ENCODE data around the gene FASTKD1. TPM values are rescaled to one million over a fixed set of nuclear protein-coding genes. Genes with fewer than 3 reads are reported as not detected.
"Not testable (repeated sequence)": the region's sequence is repeated elsewhere in the genome, so short reads cannot be mapped to it uniquely, and the experiment has no call there.

Gene FASTKD1
- total RNA-seq, 2 experiments from 2014 or later: 35.4 to 36.2 TPM

DNA sequence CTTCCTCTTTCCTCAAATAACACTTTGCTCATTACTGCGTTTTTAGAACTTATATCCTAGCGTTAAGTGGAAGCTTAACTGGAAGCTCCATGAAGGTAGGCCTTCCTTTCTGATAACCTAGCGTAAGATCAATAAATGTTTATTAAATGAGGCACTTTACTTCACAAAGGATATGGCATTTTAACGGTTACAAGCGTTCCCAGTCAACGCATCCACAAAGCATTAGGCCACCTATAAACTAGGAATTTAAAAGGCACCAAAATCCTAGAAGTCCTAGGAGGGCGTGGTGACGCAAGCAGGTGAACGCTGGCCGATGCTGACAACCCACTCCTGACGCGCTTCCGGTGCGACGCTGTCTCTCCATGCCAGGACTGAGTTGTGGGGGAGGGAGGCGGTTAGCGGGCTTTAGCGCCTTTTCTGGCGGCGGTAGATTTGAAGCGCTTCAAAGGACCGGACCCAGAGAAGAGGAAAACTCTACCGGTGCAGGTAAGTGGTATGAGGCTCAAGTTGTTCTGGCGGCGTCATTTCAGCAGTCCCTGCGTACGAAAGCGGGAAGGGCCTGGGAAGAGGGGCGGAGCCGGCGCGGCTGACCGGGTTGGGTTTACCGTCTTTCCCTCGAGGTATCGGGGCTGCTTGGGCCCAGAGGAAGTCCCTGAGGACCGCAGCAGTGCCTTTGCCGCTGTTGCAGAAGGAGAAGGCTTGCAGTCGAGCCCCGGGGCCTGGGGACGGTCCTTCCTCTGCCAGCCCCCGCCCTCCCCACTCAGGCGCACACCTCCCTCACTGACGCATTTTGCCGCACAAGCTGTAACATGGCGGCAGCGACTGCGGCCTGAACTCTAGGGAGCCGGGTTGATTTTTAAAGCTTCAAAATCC, 10.6 kb upstream of the FASTKD1 start, which contains the start of gene PPIG:
Gene PPIG (plus strand): TSS at position 347 of the 873 bp plus-strand sequence. CDS start 19,691 bp downstream, outside the sequence.
- ChIA-PET CTCF (interaction anchor here (0.5 to 2.1 kb wide), 4 partner anchors 11 to 242 kb away, joined by 3 to 13 read pairs (median 3); partner anchors contain the start of gene FASTKD1), POLR2A (interaction anchor here (0.6 to 4.5 kb wide), 19 partner anchors 11 to 457 kb away, joined by 3 to 62 read pairs (median 5); partner anchors contain the start of genes BBS5, CFAP210, FASTKD1 and METTL5)
- peak within 1 kb of the TSS; percentile 100 for H3K27ac Mint-ChIP-seq
- H3K9me3 Mint-ChIP-seq: peaks cover 13% of the 10 kb centered on the region
- peaks cover 31% of the 10 kb centered on the region for H3K4me1 Mint-ChIP-seq
- H3K36me3 Mint-ChIP-seq (ENCODE audit: low read depth): peaks cover 33% of the 10 kb centered on the region
- DNase-seq: peak; percentile 89
- H3K4me3 Mint-ChIP-seq: peak within 1 kb of the TSS; percentile 99
- H3K27me3 Mint-ChIP-seq: no peaks in the 10 kb centered on the region

DNA sequence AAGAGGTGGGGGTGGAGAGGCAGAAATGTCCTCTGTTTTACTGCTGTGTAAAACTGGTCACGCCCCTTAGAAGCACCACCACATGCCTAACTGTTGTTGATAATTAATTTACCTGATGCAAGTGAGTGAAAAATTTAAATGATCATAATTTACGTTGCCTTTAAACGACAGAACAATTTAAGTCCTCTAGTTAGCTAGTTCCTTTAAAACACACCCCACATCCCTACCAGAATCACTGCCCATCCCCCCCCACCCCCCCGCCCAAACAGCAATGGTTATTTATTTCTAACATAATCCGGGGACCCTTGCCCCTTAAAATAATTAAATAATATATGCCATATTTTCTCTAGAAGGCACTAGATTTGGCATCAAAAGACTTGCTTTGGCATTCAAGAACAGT, 9.9 kb upstream of the FASTKD1 start:
- Mint-ChIP-seq H3K4me1 (peaks cover 27% of the 10 kb centered on the region), H3K27me3 (peaks cover 5% of the 10 kb centered on the region), H3K4me3 (no peak overlapping the region), H3K9me3 (peaks cover 13% of the 10 kb centered on the region), H3K27ac (peak overlapping the region; percentile 100), H3K36me3 (ENCODE audit: low read depth) (peaks cover 29% of the 10 kb centered on the region)
- no peak for DNase-seq
- CTCF ChIA-PET: interaction anchor here (2.1 kb wide), 1 partner anchor 10 kb away, joined by 13 read pairs; the partner anchor contains the start of gene FASTKD1
- POLR2A ChIA-PET: interaction anchor here (2.2 to 4.5 kb wide), 3 partner anchors 11 to 111 kb away, joined by 7 to 62 read pairs (median 11); partner anchors contain the start of genes CFAP210, FASTKD1 and PHOSPHO2

- peaks cover 26% of the 10 kb centered on the region for H3K36me3 Mint-ChIP-seq (ENCODE audit: low read depth)
- peaks cover 27% of the 10 kb centered on the region for H3K4me1 Mint-ChIP-seq
- H3K27ac Mint-ChIP-seq, DNase-seq, H3K27me3 Mint-ChIP-seq: not testable (repeated sequence)
- ChIA-PET CTCF (interaction anchor here (0.5 kb wide), 1 partner anchor 290 kb away, joined by 3 read pairs; no protein-coding TSS in a partner anchor), POLR2A (interaction anchor here (1.5 to 4.5 kb wide), 3 partner anchors 10 to 245 kb away, joined by 3 to 62 read pairs (median 7); partner anchors contain the start of genes FASTKD1 and UBR3)
- peaks cover 13% of the 10 kb centered on the region for H3K9me3 Mint-ChIP-seq
- H3K4me3 Mint-ChIP-seq: peak overlapping the region; percentile 17
Measured at GRCh38 chr2:169582552-169583266, 9.0 kb upstream of the FASTKD1 start.

GRCh38 chr2:169579044-169579443, 5.4 kb upstream of the FASTKD1 start:
- no peak overlapping the region for H3K27ac Mint-ChIP-seq
- no peak for DNase-seq
- no peak overlapping the region for H3K4me3 Mint-ChIP-seq
- H3K27me3 Mint-ChIP-seq: peaks cover 8% of the 10 kb centered on the region
- peaks cover 13% of the 10 kb centered on the region for H3K36me3 Mint-ChIP-seq (ENCODE audit: low read depth)
- H3K4me1 Mint-ChIP-seq: peaks cover 4% of the 10 kb centered on the region
- POLR2A ChIA-PET: no interaction called here
- peaks cover 11% of the 10 kb centered on the region for H3K9me3 Mint-ChIP-seq
- CTCF ChIA-PET: interaction anchor here (0.6 kb wide), 1 partner anchor 271 kb away, joined by 3 read pairs; no protein-coding TSS in a partner anchor

DNA sequence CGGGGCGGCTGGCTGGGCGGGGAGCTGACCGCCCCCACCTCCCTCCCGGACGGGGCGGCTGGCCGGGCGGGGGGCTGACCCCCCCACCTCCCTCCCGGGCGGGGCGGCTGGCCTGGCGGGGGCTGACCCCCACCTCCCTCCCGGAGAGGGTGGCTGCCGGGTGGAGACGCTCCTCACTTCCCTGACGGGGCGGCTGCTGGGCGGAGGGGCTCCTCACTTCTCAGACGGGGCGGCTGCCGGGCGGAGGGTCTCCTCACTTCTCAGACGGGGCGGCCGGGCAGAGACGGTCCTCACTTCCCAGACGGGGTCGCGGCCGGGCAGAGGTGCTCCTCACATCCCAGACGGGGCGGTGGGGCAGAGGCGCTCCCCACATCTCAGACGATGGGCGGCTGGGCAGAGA, 1.6 kb upstream of the FASTKD1 start:
- H3K9me3 Mint-ChIP-seq, CTCF ChIA-PET, POLR2A ChIA-PET, H3K27me3 Mint-ChIP-seq, H3K4me3 Mint-ChIP-seq, H3K27ac Mint-ChIP-seq, DNase-seq: not testable (repeated sequence)
- Mint-ChIP-seq H3K4me1 (peaks cover 23% of the 10 kb centered on the region), H3K36me3 (ENCODE audit: low read depth) (peaks cover 12% of the 10 kb centered on the region)

GRCh38 chr2:169574539-169574938, 874 bp upstream of the FASTKD1 start:
- peaks cover 18% of the 10 kb centered on the region for H3K36me3 Mint-ChIP-seq (ENCODE audit: low read depth)
- DNase-seq, H3K27me3 Mint-ChIP-seq, H3K9me3 Mint-ChIP-seq, H3K27ac Mint-ChIP-seq, CTCF ChIA-PET: not testable (repeated sequence)
- peaks cover 29% of the 10 kb centered on the region for H3K4me1 Mint-ChIP-seq
- POLR2A ChIA-PET: interaction anchor here (3.6 kb wide), 1 partner anchor 11 kb away, joined by 62 read pairs; the partner anchor contains the start of gene PPIG
- peak overlapping the region; percentile 39 for H3K4me3 Mint-ChIP-seq

- Mint-ChIP-seq H3K9me3 (no peaks in the 10 kb centered on the region), H3K4me1 (peaks cover 31% of the 10 kb centered on the region), H3K4me3 (peak overlapping the region; percentile 92), H3K27ac (peak overlapping the region; percentile 74), H3K27me3 (peaks cover 6% of the 10 kb centered on the region), H3K36me3 (ENCODE audit: low read depth) (peaks cover 18% of the 10 kb centered on the region)
- ChIA-PET POLR2A (interaction anchor here (1.1 to 3.6 kb wide), 4 partner anchors 11 to 111 kb away, joined by 3 to 62 read pairs (median 4); partner anchors contain the start of genes BBS5 and PPIG), CTCF (interaction anchor here (2.3 kb wide), 1 partner anchor 10 kb away, joined by 13 read pairs; the partner anchor contains the start of gene PPIG)
- no peak for DNase-seq
Measured at GRCh38 chr2:169573974-169574299, 272 bp upstream of the FASTKD1 start.

- Mint-ChIP-seq H3K4me1 (peaks cover 31% of the 10 kb centered on the region), H3K27me3 (peaks cover 3% of the 10 kb centered on the region), H3K36me3 (ENCODE audit: low read depth) (peaks cover 18% of the 10 kb centered on the region), H3K4me3 (peak overlapping the region; percentile 92), H3K9me3 (no peaks in the 10 kb centered on the region), H3K27ac (peak overlapping the region; percentile 74)
- ChIA-PET CTCF (interaction anchor here (0.6 to 2.3 kb wide), 6 partner anchors 12 to 305 kb away, joined by 3 to 13 read pairs (median 4); partner anchors contain the start of gene PPIG), POLR2A (interaction anchor here (0.8 to 3.6 kb wide), 11 partner anchors 9 to 255 kb away, joined by 3 to 62 read pairs (median 3); partner anchors contain the start of genes BBS5 and PPIG)
- DNase-seq: no peak
Measured at GRCh38 chr2:169572821-169573159, 875 bp downstream of the FASTKD1 start.

GRCh38 chr2:169572189-169572588, 1.5 kb downstream of the FASTKD1 start:
- no peaks in the 10 kb centered on the region for H3K9me3 Mint-ChIP-seq
- peaks cover 22% of the 10 kb centered on the region for H3K36me3 Mint-ChIP-seq (ENCODE audit: low read depth)
- POLR2A ChIA-PET: interaction anchor here (0.8 to 3.6 kb wide), 3 partner anchors 13 to 256 kb away, joined by 3 to 62 read pairs (median 5); partner anchors contain the start of gene PPIG
- DNase-seq: no peak
- CTCF ChIA-PET: interaction anchor here (1.0 to 2.3 kb wide), 4 partner anchors 10 to 200 kb away, joined by 3 to 13 read pairs (median 4); partner anchors contain the start of gene PPIG
- H3K27me3 Mint-ChIP-seq: no peaks in the 10 kb centered on the region
- H3K27ac Mint-ChIP-seq: no peak overlapping the region
- H3K4me3 Mint-ChIP-seq: no peak overlapping the region
- H3K4me1 Mint-ChIP-seq: peaks cover 31% of the 10 kb centered on the region

- POLR2A ChIA-PET: interaction anchor here (1.2 to 3.6 kb wide), 2 partner anchors 14 to 41 kb away, joined by 3 to 62 read pairs; partner anchors contain the start of gene PPIG
- no peak overlapping the region for H3K27ac Mint-ChIP-seq
- peaks cover 31% of the 10 kb centered on the region for H3K4me1 Mint-ChIP-seq
- H3K27me3 Mint-ChIP-seq: no peaks in the 10 kb centered on the region
- H3K4me3 Mint-ChIP-seq: no peak overlapping the region
- no peaks in the 10 kb centered on the region for H3K9me3 Mint-ChIP-seq
- no peak for DNase-seq
- peaks cover 23% of the 10 kb centered on the region for H3K36me3 Mint-ChIP-seq (ENCODE audit: low read depth)
- CTCF ChIA-PET: interaction anchor here (1.3 to 2.0 kb wide), 2 partner anchors 9 to 14 kb away, joined by 4 to 5 read pairs; no protein-coding TSS in a partner anchor
Measured at GRCh38 chr2:169571571-169571970, 2.1 kb downstream of the FASTKD1 start.

- H3K4me3 Mint-ChIP-seq, POLR2A ChIA-PET: not testable (repeated sequence)
- H3K4me1 Mint-ChIP-seq: peaks cover 31% of the 10 kb centered on the region
Measured at GRCh38 chr2:169570752-169571151, 2.9 kb downstream of the FASTKD1 start.

GRCh38 chr2:169569948-169570347, 3.7 kb downstream of the FASTKD1 start:
- Mint-ChIP-seq H3K27ac (no peak overlapping the region), H3K27me3 (no peaks in the 10 kb centered on the region), H3K4me3 (no peak overlapping the region), H3K4me1 (peaks cover 31% of the 10 kb centered on the region), H3K36me3 (ENCODE audit: low read depth) (peaks cover 31% of the 10 kb centered on the region), H3K9me3 (no peaks in the 10 kb centered on the region)
- CTCF ChIA-PET: no interaction called here
- POLR2A ChIA-PET: no interaction called here
- DNase-seq: no peak

More at GRCh38 chr2:169570752-169571151, 2.9 kb downstream of the FASTKD1 start:
- H3K27me3 Mint-ChIP-seq, DNase-seq, H3K9me3 Mint-ChIP-seq, H3K27ac Mint-ChIP-seq: not testable (repeated sequence)
- CTCF ChIA-PET: interaction anchor here (0.8 kb wide), 1 partner anchor 42 kb away, joined by 3 read pairs; no protein-coding TSS in a partner anchor
- H3K36me3 Mint-ChIP-seq (ENCODE audit: low read depth): peaks cover 26% of the 10 kb centered on the region

Data from activated CD4-positive, alpha-beta memory T cell treated with anti-CD3 and anti-CD28 coated beads, Interleukin-2, amount 10 ng/mL, durations not matched to agents 7 days and 5 days (primary cell).